ENCODE measurements around the gene AP3M1.

DNA sequence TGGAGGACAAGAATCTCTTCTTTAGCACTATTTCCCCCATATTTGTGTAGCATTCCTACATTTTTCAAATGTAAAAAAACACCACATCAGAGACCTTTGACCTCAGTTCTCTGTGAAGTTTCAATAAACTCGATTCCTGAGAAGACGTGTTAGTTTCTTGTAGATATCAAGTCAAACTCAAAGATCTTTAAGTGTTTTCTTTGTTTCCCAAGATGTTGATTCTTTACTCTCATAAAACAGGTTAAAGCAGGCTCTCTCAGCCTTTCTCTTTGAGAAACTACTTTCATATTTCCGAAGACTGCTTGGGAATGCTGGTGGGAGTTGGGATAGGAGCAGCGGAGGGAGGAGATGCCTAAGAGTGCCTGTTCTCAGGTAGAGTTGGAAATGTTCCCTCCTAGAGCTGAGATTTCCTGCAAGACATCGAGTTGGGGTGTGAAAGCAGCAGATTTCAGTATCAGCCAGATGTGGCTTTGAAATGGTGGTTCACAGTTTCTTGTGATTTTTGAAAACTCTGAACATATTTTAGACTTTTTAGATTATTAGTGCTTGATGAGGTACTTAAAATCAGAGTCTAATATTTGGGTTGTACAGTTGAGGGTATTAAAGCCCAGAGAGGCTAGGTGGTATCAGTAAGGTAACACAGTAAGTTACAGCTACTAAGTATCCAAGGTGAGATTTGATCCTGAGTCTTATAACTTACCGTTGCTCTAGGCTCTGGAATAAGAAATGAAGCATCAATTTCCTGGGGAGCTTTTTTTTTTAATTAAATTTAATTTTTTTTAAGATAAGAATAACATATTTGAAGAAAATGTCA lies 14.3 kb upstream of the AP3M1 start:
- TF ChIP-seq CTCF (conservative IDR thresholded peaks at IDR 0.05; ENCODE audit: low read depth, low read length): no peak
- no peak for TF ChIP-seq EZH2 (IDR thresholded peaks at IDR 0.05; ENCODE audit: borderline replicate concordance, low read depth, low read length, poor library complexity, severe bottlenecking)

All from A673 (cell line).